LoVo (cell line): ENCODE results near the gene NR3C1.

Source experiments
- DNase-seq: peaks from one replicate; pipeline ENCODE4 v3.0.0-alpha.2; 2016; ENCODE audit warnings: low spot score

NR3C1 gene

GRCh38 chr5:143425835-143426234 lies 22.3 kb upstream of the NR3C1 start:
- DNase-seq: no peak

DNA sequence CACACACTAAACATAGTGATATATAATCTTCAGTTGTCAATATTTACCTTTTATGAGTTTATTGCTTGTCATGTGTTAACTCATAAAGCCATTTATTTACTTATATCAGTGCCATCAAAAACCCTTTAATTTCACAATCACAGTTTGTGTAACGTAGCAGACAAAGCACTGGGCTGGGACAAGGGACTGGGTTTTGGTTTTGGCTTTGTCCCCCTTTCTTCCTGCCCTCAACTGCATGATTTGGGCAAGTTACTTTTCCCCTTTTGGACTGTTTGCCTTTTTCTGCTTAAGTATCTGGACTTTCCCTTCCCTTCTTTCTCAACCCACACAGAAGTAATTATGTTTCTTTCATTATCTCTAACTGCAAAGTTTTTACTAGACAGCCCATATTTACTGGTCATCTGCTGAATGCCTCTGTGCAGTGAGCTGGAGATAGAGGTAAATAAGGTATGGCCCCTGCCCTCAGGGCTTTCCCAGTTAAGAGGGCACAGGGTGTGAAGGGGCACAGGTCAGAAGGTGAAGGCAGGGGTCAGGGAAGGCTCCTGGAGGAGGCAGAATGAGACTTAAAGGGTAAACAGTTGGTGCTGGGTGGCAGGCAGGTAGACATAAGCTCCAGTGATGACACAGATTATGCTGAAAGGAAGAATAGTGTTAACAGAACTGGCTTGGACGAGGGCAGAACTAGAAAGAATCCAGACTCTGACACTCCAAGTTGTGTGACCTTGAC lies 14.8 kb upstream of the NR3C1 start:
- DNase-seq: peak; percentile 46

DNA sequence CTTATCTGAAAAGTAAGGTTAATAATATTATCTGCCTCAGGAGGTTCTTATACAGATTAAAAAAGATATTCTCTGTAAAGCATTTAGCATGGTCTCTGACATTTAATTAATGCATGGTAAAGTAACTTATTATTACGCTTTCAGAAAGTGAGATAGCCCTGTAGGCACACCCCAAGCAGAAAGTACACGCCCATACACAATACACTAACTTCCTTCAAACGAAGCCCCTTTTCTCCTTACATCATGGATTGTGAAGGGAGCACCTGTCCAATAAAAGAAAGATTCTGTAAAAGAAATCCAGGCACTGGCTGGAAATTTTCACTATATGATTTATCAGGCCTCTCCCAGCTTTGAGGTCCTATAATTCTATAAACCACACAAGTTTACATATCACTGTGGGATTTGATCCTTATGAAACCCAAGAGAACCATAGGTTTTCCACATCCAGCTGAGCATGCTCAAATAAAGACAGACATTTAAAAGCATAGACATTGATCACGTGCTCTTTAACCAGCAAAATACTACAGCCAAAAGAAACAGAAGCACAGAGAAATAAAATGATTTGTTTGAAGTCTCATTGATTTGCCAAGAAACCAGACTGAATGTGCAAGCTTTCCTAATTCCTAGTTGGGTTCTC lies 14.1 kb upstream of the NR3C1 start:
- no peak for DNase-seq

DNA sequence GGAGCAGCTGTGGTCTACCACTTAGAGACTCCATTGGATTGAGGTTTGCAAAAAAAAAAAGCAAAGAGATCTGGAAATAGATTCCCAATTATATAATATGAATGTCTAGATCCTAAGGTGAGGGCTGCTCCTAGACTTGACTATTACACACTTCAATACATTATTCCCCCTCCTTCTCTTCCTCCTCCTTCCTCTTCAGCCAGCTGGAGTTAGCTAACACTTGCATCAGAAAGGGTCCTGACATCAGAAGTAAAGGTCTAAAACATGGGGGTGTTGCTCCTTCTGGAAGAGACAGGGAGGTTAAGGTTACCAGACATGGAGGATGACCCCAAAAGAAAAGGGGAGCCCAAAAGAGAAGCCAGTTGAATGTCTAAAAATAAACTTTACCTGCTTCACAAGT lies 12.9 kb upstream of the NR3C1 start:
- DNase-seq: no peak

GRCh38 chr5:143413958-143414669 lies 10.6 kb upstream of the NR3C1 start:
- DNase-seq: no peak

DNA sequence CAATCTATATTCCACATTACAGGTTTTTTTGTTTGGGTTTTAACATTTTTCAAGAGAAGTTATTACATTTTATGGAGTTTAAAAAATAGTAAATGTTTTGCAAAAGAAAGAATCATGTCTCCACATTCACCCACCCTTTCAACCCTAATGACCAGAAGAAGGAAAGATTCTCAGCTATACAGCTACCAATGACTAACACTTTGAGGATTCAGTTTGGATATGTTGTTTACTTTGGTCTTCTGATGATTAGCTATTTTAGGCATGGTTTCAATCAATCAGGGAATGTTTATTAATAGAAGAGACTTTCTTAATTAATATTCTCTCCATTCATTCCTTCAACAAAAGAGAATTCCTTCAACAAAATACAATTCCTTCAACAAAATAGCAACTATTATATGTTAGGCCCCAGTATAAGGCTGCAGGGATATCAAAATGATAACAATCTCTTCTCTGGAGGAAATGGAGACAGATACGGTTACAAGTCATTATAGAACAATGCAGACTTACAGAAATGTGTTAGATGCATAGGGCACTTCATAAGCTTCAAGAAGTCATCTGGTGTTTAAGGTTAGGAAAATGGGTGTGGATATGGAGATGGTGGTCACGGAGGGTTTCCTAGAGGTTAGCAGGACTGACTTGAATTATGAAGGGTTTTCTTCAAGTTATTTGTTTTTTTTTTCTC lies 9.3 kb upstream of the NR3C1 start:
- no peak for DNase-seq

DNA sequence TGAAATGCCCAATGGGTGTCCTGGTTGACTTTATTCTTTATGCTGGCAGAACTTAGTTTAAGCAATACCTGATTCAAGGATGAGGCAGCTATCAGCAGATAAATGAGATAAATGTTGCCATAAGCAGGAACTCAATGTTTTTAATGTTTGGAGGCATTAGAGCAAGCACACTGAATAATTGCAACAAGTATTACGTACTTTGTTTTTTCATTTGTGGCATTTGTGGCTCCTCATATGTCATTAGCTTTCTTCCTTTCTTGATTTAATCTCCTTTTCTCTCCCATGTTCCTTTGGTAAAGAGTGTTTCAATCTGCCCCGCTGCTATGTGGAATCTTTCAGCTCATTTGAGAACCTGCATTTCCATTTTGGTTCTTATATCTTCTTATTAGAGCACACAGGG lies 6.4 kb upstream of the NR3C1 start:
- DNase-seq: no peak

DNA sequence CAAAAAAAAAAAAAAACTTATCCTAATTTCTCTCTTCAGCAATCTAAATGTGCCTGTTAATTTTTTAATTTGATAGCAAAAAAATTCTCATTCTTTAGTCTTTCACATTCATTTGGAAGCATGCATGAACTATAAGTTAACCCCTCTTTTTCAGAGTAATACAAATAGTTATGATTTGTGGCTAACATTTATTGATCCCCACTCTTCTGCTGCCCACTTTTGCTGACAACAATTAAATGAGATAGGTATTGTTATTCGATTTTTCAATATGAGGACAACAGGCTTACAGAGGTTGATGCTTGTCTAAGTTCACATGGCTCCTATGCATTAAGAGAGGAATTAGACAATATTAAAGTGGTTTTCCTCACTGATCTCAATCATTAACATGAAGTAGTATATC lies 2.9 kb upstream of the NR3C1 start:
- no peak for DNase-seq

GRCh38 chr5:143405849-143406098 lies 2.3 kb upstream of the NR3C1 start:
- peak; percentile 4 for DNase-seq

GRCh38 chr5:143405063-143405848 lies 1.8 kb upstream of the NR3C1 start:
- DNase-seq: peak; percentile 68

DNA sequence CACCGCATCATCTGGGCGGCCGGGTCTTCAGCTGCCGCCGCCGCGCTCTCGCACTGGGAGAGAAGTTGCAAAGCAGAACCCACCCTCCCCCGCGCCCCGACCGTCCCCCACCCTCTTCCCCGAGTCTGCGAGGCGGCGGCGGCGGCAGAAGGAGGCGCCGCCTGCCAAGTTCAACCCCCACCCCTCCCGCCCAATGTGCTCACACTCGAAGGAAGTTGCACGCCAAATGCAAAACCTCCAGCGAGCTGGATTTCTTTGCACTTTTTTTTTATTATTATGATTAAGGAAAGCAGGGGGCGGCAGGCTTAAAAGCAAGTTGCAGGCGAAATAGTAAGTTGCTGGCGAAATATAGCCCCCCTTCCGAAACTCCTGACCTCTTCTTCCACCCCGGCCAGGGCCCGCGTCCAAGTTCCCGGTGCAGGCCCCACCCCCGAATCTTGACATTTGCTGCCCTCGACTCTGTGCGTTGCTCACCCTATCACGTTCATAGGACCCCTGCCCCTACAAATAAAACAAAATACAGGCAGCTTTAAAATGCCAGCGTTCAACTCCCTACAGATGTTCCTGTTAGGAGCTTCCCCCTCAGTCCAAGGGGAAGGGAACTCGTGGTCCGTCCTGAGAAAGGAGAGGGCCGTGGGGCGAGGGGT lies 1.1 kb upstream of the NR3C1 start:
- DNase-seq: peak; percentile 46

GRCh38 chr5:143403334-143403592 lies 223 bp downstream of the NR3C1 start:
- DNase-seq: no peak

GRCh38 chr5:143402553-143403333 lies 743 bp downstream of the NR3C1 start:
- peak; percentile 50 for DNase-seq

DNA sequence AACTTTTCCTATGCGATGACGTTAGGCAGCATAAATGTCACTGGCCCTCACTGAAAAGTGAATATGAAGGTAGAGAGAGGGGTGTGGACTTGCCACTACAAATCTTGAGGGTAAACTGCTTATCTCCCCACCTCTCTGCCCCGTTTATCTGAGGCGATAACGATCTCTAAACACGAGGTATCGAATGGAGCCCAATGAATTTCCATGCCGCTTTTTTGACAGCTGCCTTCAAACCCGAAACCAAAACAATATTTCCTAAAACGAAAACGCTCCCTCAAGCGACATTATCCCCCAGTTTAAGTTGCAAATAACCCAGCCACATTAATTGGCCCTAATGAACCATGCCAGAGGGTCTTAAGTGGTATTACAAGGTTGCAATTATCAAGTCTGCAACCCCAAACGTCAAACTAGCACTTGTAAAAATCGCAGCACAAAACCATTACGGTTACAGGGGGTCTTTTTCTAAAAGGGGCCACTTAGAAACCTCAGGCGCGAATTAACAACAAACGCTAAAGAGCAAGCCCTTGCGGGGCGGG lies 1.4 kb downstream of the NR3C1 start:
- DNase-seq: no peak

- DNase-seq: no peak
Observed at GRCh38 chr5:143401227-143402016, 2.1 kb downstream of the NR3C1 start.

- DNase-seq: no peak
Observed at GRCh38 chr5:143400541-143401226, 2.8 kb downstream of the NR3C1 start.

DNA sequence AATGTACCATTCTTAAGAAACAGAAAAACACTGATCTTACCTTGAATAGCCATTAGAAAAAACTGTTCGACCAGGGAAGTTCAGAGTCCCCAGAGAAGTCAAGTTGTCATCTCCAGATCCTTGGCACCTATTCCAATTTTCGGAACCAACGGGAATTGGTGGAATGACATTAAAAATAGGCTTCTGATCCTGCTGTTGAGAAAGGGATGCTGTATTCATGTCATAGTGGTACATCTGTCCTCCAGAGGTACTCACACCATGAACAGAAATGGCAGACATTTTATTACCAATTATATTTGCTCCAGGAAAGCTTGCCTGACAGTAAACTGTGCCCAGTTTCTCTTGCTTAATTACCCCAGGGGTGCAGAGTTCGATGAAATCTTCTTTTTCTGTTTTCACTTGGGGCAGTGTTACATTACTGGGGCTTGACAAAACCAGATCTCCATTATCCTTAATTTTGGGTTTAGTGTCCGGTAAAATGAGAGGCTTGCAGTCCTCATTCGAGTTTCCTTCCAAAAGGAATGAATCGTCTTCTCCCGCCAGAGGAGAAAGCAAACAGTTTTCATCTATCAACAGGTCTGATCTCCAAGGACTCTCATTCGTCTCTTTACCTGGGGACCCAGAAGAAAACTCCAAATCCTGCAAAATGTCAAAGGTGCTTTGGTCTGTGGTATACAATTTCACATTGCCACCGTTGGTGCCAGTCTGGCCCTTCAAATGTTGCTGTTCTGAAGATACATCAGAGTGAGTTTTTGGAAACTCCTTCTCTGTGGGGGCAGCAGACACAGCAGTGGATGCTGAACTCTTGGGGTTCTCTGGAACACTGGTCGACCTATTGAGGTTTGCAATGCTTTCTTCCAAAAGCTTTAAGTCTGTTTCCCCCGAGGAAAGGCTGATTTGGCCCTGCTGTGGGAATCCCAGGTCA lies 3.6 kb downstream of the NR3C1 start:
- no peak for DNase-seq
